Measurements from ENCODE around the gene RAB11A. TPM values are rescaled to one million over a fixed set of nuclear protein-coding genes. Genes with fewer than 3 reads are reported as not detected.

RAB11A gene
- total RNA-seq, 4 donors from 2014 or later, result 144 to 220 (median 199) TPM

DNA sequence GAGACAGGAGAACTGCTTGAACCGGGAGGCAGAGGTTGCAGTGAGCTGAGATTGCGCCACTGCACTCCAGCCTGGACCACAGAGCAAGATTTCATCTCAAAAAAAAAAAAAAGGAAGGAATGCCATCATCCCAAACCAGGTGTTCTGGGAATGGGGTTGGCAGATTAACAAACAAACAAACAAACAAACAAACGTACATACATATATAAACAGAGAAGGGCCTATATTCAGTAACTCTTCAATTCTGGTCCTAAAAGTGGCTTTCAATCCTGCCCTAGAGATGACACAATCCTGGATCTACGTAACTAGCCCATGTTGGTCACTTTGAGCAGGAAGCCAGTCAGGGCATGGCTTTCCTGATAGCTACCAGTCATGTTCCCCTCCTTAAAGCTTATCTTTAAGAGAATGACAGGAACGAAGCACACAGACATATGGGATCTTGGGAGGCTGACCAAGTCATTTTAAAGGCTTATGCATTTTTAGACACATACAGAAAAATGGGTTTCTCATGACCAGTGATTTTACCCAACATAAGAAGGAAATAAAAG is 29.9 kb upstream of the RAB11A start:
- Histone ChIP-seq H3K36me3 (no peaks in the 10 kb centered on the region), H3K9me3 (no peaks in the 10 kb centered on the region), H3K4me1 (peaks cover 0 to 2% (median 0%) of the 10 kb centered on the region in 4 donors), H3K27ac (no peak overlapping the region), H3K4me3 (no peak overlapping the region), H3K27me3 (no peaks in the 10 kb centered on the region)
- peak in 1 of 3 donors; percentile 7 for DNase-seq
- no peak for TF ChIP-seq POLR2A (IDR thresholded peaks at IDR 0.05)
- TF ChIP-seq CTCF (IDR thresholded peaks at IDR 0.05), result no peak

- H3K4me1 ChIP-seq, result no peaks in the 10 kb centered on the region
- no peaks in the 10 kb centered on the region for H3K27me3 ChIP-seq
- no peak overlapping the region for H3K4me3 ChIP-seq
- H3K27ac ChIP-seq, result no peak overlapping the region
- no peaks in the 10 kb centered on the region for H3K9me3 ChIP-seq
- no peak for TF ChIP-seq POLR2A (IDR thresholded peaks at IDR 0.05)
- no peak for TF ChIP-seq CTCF (IDR thresholded peaks at IDR 0.05)
- no peak for DNase-seq
- H3K36me3 ChIP-seq, result no peaks in the 10 kb centered on the region
Measured at GRCh38 chr15:65839985-65840384, 29.3 kb upstream of the RAB11A start.

DNA sequence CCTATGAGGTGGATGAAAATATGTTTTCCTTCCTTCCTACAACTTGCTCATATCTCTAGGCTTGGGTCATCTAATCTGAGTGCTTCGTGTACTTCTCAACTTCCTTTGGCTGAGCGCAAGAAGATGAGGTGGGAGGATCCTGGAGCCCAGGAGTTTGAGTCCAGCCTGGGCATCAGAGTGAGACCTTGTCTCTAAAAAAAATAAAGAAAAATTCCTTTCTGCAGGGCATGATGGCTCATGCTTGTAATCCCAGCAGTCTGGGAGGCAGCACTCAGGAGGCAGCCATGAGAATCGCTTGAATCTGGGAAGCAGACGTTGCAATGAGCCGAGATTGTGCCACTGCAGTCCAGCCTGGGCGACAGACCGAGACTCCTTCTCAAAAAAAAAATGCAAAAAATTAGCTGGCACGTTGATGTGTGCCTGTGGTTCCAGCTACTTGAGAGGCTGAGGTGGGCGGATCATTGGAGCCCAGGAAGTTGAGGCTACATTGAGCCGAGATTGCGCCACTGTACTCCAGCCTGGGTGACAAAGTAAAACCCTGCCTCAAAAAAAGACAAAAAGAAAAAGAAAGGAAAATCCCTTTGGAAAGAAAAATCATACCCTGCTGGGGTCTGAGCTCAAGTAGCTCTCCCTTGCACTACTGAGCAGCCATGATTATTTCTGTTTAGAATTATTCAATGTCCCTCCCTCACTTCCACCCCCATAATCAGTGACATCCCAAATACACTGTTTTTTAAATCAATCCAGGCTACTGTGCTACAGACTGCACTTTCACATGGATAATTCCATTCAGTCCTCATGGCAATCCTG is 28.0 kb upstream of the RAB11A start:
- Histone ChIP-seq H3K27me3 (no peaks in the 10 kb centered on the region), H3K9me3 (no peaks in the 10 kb centered on the region), H3K4me3 (no peak overlapping the region), H3K36me3 (no peaks in the 10 kb centered on the region), H3K27ac (no peak overlapping the region), H3K4me1 (no peaks in the 10 kb centered on the region)
- TF ChIP-seq CTCF (IDR thresholded peaks at IDR 0.05) (no peak), POLR2A (IDR thresholded peaks at IDR 0.05) (no peak)
- peak in 1 of 3 donors; percentile 42 for DNase-seq

DNA sequence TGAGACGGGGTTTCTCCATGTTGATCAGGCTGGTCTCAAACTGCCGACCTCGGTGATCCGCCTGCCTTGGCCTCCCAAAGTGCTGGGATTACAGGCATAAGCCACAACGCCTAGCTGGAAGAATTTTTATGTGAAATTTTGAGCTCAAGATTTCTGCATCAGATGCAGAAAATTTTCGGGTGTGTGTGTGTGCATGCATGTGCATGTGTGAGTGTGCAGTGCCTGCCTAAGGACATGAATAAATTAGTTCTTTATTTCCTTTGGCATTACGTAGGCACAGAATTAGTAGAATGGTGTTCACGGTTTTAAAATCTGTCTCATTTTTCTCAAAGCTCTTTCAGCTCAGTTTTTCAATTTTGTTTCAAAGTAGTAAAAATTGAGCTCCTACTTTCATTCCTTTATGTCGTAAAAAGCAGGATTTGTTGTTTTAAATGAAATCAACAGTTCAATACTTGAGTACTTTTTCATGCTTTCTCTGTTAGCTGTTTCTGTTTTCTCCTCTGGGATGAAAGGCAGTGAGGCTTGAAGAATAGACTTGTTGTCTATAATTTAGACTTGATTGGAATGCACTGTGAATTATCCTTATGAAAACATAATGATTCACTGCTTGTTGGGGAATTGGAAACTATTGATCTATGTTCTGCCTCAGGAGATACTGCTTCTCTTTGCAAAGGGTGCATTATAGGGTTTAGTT is 23.3 kb upstream of the RAB11A start:
- no peaks in the 10 kb centered on the region for H3K36me3 ChIP-seq
- no peaks in the 10 kb centered on the region for H3K9me3 ChIP-seq
- no peak for TF ChIP-seq POLR2A (IDR thresholded peaks at IDR 0.05)
- no peak for TF ChIP-seq CTCF (IDR thresholded peaks at IDR 0.05)
- H3K27ac ChIP-seq, result no peak overlapping the region
- no peaks in the 10 kb centered on the region for H3K27me3 ChIP-seq
- H3K4me3 ChIP-seq, result no peak overlapping the region
- peaks cover 0 to 13% (median 0%) of the 10 kb centered on the region in 4 donors for H3K4me1 ChIP-seq
- DNase-seq, result no peak

DNA sequence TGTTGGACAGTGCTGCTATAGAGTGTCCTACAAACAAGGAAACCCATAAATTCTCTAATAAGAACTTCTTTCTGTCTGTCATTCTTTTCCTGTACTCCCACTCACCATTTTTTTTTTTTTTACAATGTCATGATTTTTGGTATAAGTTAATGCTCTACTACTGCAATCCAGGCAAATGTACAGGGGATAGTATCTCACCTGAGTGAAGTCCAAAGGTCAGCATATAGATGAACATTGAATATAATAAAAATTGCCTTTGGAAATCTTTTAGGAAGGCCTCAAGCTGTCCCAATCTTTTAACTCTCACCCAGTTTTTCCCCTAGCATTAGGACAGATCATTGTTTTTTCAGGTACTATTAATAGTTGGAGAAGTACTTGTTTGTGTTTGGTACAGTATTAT is 21.3 kb upstream of the RAB11A start:
- H3K4me3 ChIP-seq, result no peak overlapping the region
- H3K27ac ChIP-seq, result peak overlapping the region in 1 of 4 donors; percentile 9
- no peaks in the 10 kb centered on the region for H3K36me3 ChIP-seq
- H3K27me3 ChIP-seq, result no peaks in the 10 kb centered on the region
- no peaks in the 10 kb centered on the region for H3K9me3 ChIP-seq
- H3K4me1 ChIP-seq, result peaks cover 0 to 13% (median 0%) of the 10 kb centered on the region in 4 donors
- no peak for DNase-seq
- TF ChIP-seq POLR2A (IDR thresholded peaks at IDR 0.05) (no peak), CTCF (IDR thresholded peaks at IDR 0.05) (no peak)

All from Peyer's patch (tissue), 4 donors.